GM13977 (cell line): Measurements from ENCODE around the gene GARS1.

Experiments used
- DNase-seq: peaks from one replicate; pipeline ENCODE4 v3.0.0; 2012; ENCODE audit warnings: low spot score
- in situ Hi-C: fragments of 300-500 bp; cut with MboI; formaldehyde crosslinking; loops from one replicate; pipeline ENCODE4 v1.12.0; 2022; ENCODE audit warnings: low sequenced_read_pairs, low pct_unique_long_range_greater_than_20kb, mixed read lengths, inconsistent platforms; ENCODE audit not compliant: unreplicated experiment
- TF ChIP-seq, protein P1 (sequence below): IDR thresholded peaks from 2 replicates; pipeline ENCODE4 v1.5.1; 2012; ENCODE audit warnings: mild to moderate bottlenecking, control low read depth; ENCODE audit not compliant: insufficient read depth; ENCODE audit errors: extremely low read depth, missing control alignments

The GARS1 gene, protein sequence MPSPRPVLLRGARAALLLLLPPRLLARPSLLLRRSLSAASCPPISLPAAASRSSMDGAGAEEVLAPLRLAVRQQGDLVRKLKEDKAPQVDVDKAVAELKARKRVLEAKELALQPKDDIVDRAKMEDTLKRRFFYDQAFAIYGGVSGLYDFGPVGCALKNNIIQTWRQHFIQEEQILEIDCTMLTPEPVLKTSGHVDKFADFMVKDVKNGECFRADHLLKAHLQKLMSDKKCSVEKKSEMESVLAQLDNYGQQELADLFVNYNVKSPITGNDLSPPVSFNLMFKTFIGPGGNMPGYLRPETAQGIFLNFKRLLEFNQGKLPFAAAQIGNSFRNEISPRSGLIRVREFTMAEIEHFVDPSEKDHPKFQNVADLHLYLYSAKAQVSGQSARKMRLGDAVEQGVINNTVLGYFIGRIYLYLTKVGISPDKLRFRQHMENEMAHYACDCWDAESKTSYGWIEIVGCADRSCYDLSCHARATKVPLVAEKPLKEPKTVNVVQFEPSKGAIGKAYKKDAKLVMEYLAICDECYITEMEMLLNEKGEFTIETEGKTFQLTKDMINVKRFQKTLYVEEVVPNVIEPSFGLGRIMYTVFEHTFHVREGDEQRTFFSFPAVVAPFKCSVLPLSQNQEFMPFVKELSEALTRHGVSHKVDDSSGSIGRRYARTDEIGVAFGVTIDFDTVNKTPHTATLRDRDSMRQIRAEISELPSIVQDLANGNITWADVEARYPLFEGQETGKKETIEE

DNA sequence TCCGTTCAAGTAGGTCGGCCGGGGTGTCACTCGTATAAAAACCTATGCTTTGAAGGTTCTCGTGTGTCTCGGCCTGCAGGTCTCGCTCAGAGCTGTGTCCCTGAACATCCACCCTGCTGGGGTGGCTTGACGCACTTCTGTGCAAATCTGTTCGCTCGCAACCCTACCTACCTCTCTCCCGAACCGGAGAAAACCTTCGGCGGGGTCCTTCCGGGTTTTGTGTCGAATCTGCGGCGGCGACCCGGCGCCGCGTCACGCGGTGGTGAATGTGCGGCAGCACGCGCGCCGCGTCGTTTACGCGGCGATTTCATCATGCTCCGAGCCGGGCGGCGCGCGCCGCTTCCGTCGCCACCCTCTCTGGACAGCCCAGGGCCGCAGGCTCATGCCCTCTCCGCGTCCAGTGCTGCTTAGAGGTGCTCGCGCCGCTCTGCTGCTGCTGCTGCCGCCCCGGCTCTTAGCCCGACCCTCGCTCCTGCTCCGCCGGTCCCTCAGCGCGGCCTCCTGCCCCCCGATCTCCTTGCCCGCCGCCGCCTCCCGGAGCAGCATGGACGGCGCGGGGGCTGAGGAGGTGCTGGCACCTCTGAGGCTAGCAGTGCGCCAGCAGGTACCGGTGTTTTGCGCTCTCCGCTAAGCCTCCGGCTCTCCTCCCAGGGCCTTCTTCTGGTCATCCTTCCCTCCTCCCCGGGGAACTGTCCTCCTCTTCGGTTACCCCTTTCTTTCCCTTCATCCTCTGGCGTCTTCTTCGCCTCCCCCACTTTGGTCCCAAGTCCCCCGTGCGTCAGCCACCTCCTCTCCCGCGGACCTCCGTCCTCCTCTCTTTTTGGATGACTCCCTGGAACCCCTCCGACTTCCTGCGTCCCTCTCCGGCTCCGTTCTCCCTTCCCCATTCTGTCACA, at the start of gene GARS1:
Gene GARS1, plus strand, starts transcription at position 339 of the 896 bp plus-strand sequence. Its CDS starts 44 bp downstream, at position 383.
- in situ Hi-C loops: no loop called here
- peak; percentile 92 for DNase-seq
- TF ChIP-seq, protein P1, sequence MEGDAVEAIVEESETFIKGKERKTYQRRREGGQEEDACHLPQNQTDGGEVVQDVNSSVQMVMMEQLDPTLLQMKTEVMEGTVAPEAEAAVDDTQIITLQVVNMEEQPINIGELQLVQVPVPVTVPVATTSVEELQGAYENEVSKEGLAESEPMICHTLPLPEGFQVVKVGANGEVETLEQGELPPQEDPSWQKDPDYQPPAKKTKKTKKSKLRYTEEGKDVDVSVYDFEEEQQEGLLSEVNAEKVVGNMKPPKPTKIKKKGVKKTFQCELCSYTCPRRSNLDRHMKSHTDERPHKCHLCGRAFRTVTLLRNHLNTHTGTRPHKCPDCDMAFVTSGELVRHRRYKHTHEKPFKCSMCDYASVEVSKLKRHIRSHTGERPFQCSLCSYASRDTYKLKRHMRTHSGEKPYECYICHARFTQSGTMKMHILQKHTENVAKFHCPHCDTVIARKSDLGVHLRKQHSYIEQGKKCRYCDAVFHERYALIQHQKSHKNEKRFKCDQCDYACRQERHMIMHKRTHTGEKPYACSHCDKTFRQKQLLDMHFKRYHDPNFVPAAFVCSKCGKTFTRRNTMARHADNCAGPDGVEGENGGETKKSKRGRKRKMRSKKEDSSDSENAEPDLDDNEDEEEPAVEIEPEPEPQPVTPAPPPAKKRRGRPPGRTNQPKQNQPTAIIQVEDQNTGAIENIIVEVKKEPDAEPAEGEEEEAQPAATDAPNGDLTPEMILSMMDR: no peak

DNA sequence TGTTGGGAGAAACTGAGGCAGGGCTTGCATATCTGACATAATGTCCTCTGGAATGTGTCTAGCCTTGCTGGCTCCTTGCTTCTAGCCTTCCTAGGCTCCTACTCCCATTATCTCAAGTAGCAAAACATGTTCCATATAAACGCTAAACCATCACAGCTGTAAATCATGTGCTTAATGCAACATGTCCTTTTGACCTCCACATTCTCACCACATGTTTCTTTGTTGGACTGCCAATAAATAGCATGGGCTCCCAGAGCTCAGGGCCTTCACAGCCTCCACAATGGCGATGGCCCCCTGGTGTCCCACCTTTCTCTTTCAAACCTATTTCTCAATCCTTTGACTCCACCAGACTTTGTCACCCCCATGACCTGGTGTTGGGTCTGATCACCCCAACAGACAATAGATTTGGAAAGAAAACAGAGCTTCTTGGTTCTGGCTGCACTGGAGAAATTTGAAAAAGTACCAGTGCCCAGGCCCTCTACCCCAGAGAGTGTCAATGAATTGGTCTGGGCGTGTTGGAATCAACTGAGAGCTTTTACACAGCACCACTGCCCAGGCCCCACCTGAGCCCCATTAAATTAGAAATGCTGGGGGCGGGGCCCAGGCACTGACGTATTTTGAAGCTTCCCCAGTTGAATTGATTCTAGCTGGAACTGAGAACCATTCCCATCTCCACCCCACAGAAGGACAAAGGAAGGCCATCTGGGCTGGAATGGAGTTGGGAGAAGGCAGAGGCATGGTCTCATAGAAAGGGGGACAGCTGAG, 48.7 kb upstream of the GARS1 start:
- in situ Hi-C loops: no loop called here
- TF ChIP-seq, protein P1: no peak
- no peak for DNase-seq

DNA sequence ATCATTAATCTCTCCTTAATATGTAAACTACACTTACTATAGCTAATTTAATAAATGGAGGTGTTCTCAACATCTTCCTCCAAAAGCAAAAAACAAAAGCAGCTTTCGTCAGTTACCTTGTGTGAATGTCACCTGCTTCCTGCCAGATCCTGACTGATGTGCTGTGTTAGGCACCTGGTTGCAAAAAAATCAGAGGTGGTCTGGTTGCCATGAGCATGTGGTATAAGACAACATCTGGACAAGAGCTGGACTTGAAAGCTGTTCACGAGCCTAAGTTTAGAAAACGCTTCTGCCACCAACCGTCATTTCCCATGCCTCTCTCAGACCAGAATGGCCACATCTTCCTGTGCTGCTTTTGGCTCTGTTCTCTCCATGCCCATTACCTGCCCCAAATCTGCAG, 48.1 kb upstream of the GARS1 start:
- TF ChIP-seq, protein P1: no peak
- no peak for DNase-seq
- in situ Hi-C loops: no loop called here

DNA sequence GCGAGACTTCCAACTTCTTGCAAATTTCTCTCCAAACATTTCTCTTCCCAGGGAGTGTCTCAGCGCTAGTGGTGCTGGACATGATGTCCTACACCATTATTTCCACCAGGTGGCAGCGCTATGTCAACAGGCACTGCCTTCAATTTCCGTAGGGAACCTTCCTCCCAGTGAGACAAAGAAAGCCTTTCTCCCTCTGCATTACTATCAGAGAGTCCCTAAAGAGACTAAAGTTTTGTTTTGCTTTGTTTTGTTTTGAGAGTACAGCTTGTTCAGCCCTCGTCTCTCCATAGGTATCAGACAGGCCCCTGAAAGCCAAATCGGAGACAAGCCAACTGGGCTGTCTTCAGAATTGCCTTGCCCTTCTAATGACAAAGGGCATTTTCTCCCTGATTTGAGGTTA, 45.8 kb upstream of the GARS1 start:
- peak; percentile 46 for DNase-seq
- in situ Hi-C loops: no loop called here
- TF ChIP-seq, protein P1: peak; percentile 64

DNA sequence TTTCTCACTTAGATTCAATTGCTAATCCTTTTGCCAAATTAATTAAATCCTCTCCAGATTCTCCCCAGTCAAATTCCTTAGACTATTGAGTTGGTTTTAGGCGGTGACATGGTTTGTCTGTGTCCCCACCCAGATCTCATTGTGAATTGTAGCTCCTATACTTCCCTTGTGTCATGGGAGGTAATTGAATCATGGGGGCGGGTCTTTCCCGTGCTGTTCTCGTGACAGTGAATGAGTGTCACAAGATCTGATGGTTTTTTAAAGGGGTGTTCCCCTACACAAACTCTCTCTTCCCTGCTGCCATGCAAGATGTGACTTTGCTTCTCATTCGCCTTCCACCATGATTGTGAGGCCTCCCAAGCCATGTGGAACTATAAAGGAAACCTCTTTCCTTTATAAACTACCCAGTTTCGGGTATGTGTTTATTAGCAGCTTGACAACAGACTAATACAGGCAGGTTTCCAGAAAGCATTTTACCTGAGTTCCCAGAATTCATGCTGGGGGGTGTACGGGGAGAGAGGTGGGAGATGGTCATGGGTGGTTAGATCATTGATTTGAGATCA, 44.7 kb upstream of the GARS1 start:
- DNase-seq: no peak
- TF ChIP-seq, protein P1: no peak
- in situ Hi-C loops: loop anchor here (25.0 kb wide), 1 partner anchor 388 kb away; no protein-coding TSS in a partner anchor
